ENCODE results near the gene PDE11A. TPM values are rescaled to one million over a fixed set of nuclear protein-coding genes. Genes with fewer than 3 reads are reported as not detected.
A peak's percentile ranks its signal among the peaks of the same experiment; 100 is the strongest.

PDE11A gene
- total and polyA plus RNA-seq, 8 donors = 0.28 to 5.0 (median 1.7) TPM

GRCh38 chr2:178018141-178018540 is 54.4 kb downstream of the PDE11A start:
- no peak for ATAC-seq
- DNase-seq = no peak
- intact Hi-C loops (cut with DNase I) = no loop called here
- Histone ChIP-seq H3K36me3 (no peaks in the 10 kb centered on the region), H3K4me1 (no peaks in the 10 kb centered on the region), H3K9me3 (no peaks in the 10 kb centered on the region), H3K27ac (no peak overlapping the region), H3K4me3 (no peak overlapping the region), H3K27me3 (no peaks in the 10 kb centered on the region)
- no peak for FAIRE-seq
- TF ChIP-seq, protein P1, sequence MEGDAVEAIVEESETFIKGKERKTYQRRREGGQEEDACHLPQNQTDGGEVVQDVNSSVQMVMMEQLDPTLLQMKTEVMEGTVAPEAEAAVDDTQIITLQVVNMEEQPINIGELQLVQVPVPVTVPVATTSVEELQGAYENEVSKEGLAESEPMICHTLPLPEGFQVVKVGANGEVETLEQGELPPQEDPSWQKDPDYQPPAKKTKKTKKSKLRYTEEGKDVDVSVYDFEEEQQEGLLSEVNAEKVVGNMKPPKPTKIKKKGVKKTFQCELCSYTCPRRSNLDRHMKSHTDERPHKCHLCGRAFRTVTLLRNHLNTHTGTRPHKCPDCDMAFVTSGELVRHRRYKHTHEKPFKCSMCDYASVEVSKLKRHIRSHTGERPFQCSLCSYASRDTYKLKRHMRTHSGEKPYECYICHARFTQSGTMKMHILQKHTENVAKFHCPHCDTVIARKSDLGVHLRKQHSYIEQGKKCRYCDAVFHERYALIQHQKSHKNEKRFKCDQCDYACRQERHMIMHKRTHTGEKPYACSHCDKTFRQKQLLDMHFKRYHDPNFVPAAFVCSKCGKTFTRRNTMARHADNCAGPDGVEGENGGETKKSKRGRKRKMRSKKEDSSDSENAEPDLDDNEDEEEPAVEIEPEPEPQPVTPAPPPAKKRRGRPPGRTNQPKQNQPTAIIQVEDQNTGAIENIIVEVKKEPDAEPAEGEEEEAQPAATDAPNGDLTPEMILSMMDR (IDR thresholded peaks at IDR 0.05) = no peak
- 63 to 73% methylated on average over 7 of the region's 7 CpGs for whole genome bisulfite sequencing, 2 donors

GRCh38 chr2:178016612-178017011 is 56.0 kb downstream of the PDE11A start:
- TF ChIP-seq, protein P1 (IDR thresholded peaks at IDR 0.05) = no peak
- H3K4me1 ChIP-seq = no peaks in the 10 kb centered on the region
- intact Hi-C loops (cut with DNase I) = no loop called here
- whole genome bisulfite sequencing, 2 donors = 0% methylated on average over 1 of the region's 1 CpG
- no peak overlapping the region for H3K4me3 ChIP-seq
- FAIRE-seq = no peak
- H3K36me3 ChIP-seq = no peaks in the 10 kb centered on the region
- H3K9me3 ChIP-seq = no peaks in the 10 kb centered on the region
- no peak overlapping the region for H3K27ac ChIP-seq
- no peaks in the 10 kb centered on the region for H3K27me3 ChIP-seq
- DNase-seq = no peak
- ATAC-seq = no peak

- H3K27ac ChIP-seq = no peak overlapping the region
- no peak overlapping the region for H3K4me3 ChIP-seq
- DNase-seq = no peak
- H3K9me3 ChIP-seq = no peaks in the 10 kb centered on the region
- FAIRE-seq = no peak
- intact Hi-C loops (cut with DNase I) = no loop called here
- H3K36me3 ChIP-seq = no peaks in the 10 kb centered on the region
- WGBS, 2 donors = 84 to 95% methylated on average over 2 of the region's 2 CpGs
- TF ChIP-seq, protein P1 (IDR thresholded peaks at IDR 0.05) = no peak
- no peaks in the 10 kb centered on the region for H3K4me1 ChIP-seq
- ATAC-seq = no peak
- no peaks in the 10 kb centered on the region for H3K27me3 ChIP-seq
Measured at GRCh38 chr2:178012639-178013038, 59.9 kb downstream of the PDE11A start.

DNA sequence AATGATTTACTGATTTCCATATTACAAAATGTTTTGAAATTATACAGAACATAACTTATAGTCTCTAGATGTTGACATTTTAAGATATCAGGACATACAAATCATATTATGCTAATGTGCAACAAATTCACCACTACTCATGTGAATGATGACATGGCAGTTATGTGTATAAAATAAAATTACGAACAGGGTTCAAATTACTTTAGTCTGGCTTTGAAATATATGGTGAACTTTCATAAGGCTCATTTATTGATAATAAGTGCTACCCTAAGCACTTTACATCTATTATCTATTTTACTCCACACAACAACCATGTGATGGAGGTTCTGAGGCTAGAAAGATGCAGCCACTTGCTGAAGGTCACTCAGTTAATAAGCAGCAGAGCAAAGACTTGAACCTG is 62.8 kb downstream of the PDE11A start:
- TF ChIP-seq, protein P1 (IDR thresholded peaks at IDR 0.05) = no peak
- no peaks in the 10 kb centered on the region for H3K36me3 ChIP-seq
- intact Hi-C loops (cut with DNase I) = no loop called here

GRCh38 chr2:178008636-178009289 is 63.8 kb downstream of the PDE11A start:
- FAIRE-seq (no peak), ATAC-seq (peak in 1 of 4 donors; percentile 44), DNase-seq (peak in 2 of 6 donors; percentile 33 to 41)
- Histone ChIP-seq H3K27me3 (no peaks in the 10 kb centered on the region), H3K36me3 (no peaks in the 10 kb centered on the region), H3K9me3 (no peaks in the 10 kb centered on the region), H3K4me1 (no peaks in the 10 kb centered on the region), H3K27ac (no peak overlapping the region), H3K4me3 (no peak overlapping the region)
- TF ChIP-seq, protein P1 (IDR thresholded peaks at IDR 0.05) = no peak
- WGBS, 2 donors = 53 to 57% methylated on average over 5 of the region's 5 CpGs
- intact Hi-C loops (cut with DNase I) = no loop called here

More for the DNA sequence above, 62.8 kb downstream of the PDE11A start:
- no peak overlapping the region for H3K27ac ChIP-seq
- ATAC-seq (no peak), FAIRE-seq (no peak), DNase-seq (no peak)
- no peaks in the 10 kb centered on the region for H3K9me3 ChIP-seq
- H3K4me3 ChIP-seq = no peak overlapping the region
- WGBS, 2 donors = 83 to 87% methylated on average over 1 of the region's 1 CpG
- no peaks in the 10 kb centered on the region for H3K4me1 ChIP-seq
- no peaks in the 10 kb centered on the region for H3K27me3 ChIP-seq

Data from pancreas (tissue), 10 donors.